Measurements from ENCODE around the gene EZH2.

DNA sequence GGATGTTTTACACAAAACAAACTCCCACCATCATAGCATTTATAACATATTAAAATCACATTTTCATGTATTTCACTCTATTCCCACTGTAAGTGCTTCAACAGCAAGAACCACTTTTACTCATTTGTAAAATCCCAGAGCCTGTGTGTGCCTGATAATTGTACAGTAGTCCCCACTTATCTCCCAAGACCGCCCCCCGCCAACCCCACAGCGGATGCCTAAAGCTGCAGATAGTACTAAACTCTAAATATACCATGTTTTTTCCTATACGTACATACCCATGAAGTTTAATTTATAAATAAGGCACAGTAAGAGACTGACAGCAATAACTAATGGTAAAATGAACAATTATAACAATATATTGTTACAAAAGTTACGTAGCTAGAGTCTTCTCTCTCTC lies 33.5 kb downstream of the EZH2 start:
- TF ChIP-seq SP1 (IDR thresholded peaks at IDR 0.05) (no peak), BHLHE40 (IDR thresholded peaks at IDR 0.05; ENCODE audit: borderline replicate concordance) (no peak), ARNT (IDR thresholded peaks at IDR 0.05) (no peak), FOXM1 (IDR thresholded peaks at IDR 0.05; ENCODE audit: borderline replicate concordance) (no peak)
